Hepatocyte (in vitro differentiated cells): ENCODE data around the gene KLF9. TPM values are rescaled to one million over a fixed set of nuclear protein-coding genes. Genes with fewer than 3 reads are reported as not detected.
A peak's percentile ranks its signal among the peaks of the same experiment; 100 is the strongest.

Source experiments
- DNase-seq: peaks from one replicate; pipeline ENCODE4 v3.0.0-alpha.2; 2016; ENCODE audit warnings: low spot score
- H2AFZ ChIP-seq: fragments of 200-600 bp; sonication (generic); 2 replicates; pipeline ENCODE4 v1.6.0; 2016; ENCODE audit warnings: antibody characterized with exemption, mild to moderate bottlenecking
- H3K27ac ChIP-seq: fragments of 200-600 bp; sonication (generic); 2 replicates; pipeline ENCODE4 v1.5.1; 2016; ENCODE audit warnings: mild to moderate bottlenecking
- H3K27me3 ChIP-seq: fragments of 200-600 bp; sonication (generic); 2 replicates; pipeline ENCODE4 v1.6.1; 2016
- H3K36me3 ChIP-seq: fragments of 200-600 bp; sonication (generic); replicated peaks from 2 replicates; pipeline ENCODE4 v1.5.1; 2016; ENCODE audit warnings: low read depth; ENCODE audit not compliant: insufficient read depth
- H3K4me1 ChIP-seq: fragments of 200-600 bp; sonication (generic); 2 replicates; pipeline ENCODE4 v1.5.1; 2016; ENCODE audit warnings: mild to moderate bottlenecking, moderate library complexity; ENCODE audit not compliant: insufficient read depth
- H3K4me2 ChIP-seq: fragments of 200-600 bp; sonication (generic); 2 replicates; pipeline ENCODE4 v1.6.0; 2016
- H3K4me3 ChIP-seq: fragments of 200-600 bp; sonication (generic); 2 replicates; pipeline ENCODE4 v1.5.1; 2016; ENCODE audit warnings: mild to moderate bottlenecking
- H3K79me2 ChIP-seq: fragments of 200-600 bp; sonication (generic); 2 replicates; pipeline ENCODE4 v1.6.0; 2017; ENCODE audit warnings: mild to moderate bottlenecking
- H3K9me2 ChIP-seq: fragments of 200-600 bp; sonication (generic); replicated peaks from 2 replicates; pipeline ENCODE4 v1.6.0; 2017; ENCODE audit warnings: mild to moderate bottlenecking; ENCODE audit not compliant: insufficient read depth
- H3K9me3 ChIP-seq: fragments of 200-600 bp; sonication (generic); 2 replicates; pipeline ENCODE4 v1.5.1; 2016; ENCODE audit warnings: low read depth, mild to moderate bottlenecking
- H4K20me1 ChIP-seq: fragments of 200-600 bp; sonication (generic); 2 replicates; pipeline ENCODE4 v1.6.0; 2016; ENCODE audit warnings: mild to moderate bottlenecking; ENCODE audit not compliant: insufficient read depth, poor library complexity, severe bottlenecking
- EZH2 ChIP-seq: fragments of 200-600 bp; sonication (generic); IDR thresholded peaks from 2 replicates; pipeline ENCODE4 v1.6.1; 2016; ENCODE audit warnings: antibody characterized with exemption, mild to moderate bottlenecking, borderline replicate concordance
- EZH2phosphoT487 ChIP-seq: fragments of 200-600 bp; sonication (generic); IDR thresholded peaks from one replicate; pipeline ENCODE4 v1.6.1; 2018; ENCODE audit warnings: antibody characterized with exemption, mild to moderate bottlenecking, low read depth, moderate library complexity; ENCODE audit not compliant: unreplicated experiment, severe bottlenecking
- WGBS: methylation state at CpG from one replicate; pipeline ENCODE4 v1.1.6; 2016; ENCODE audit warnings: low lambda C conversion rate; ENCODE audit errors: missing lambda C conversion rate; 5-methylcytosine and 5-hydroxymethylcytosine counted together
- polyA plus RNA-seq: library from polyadenylated mRNA; unstranded; fragments of >200 nt; fragmentation: Nextera tagmentation; extraction: Ambion mirVana; gene quantifications from 2 replicates; pipeline ENCODE4 v1.2.1, GENCODE V29; 2016
- total RNA-seq: library from RNA; depleted of rRNA; stranded (reverse); fragments of >200 nt; gene quantifications from 2 replicates; pipeline ENCODE4 v1.2.3, GENCODE V29; 2014
- TF ChIP-seq, protein P1 (sequence below): fragments of 200-600 bp; sonication (generic); IDR thresholded peaks from 2 replicates; pipeline ENCODE4 v1.5.1; 2016; ENCODE audit warnings: antibody characterized with exemption, mild to moderate bottlenecking; ENCODE audit not compliant: poor library complexity

Gene KLF9
- total and polyA plus RNA-seq, 2 experiments from 2014 or later: 5.3 to 29.4 TPM

DNA sequence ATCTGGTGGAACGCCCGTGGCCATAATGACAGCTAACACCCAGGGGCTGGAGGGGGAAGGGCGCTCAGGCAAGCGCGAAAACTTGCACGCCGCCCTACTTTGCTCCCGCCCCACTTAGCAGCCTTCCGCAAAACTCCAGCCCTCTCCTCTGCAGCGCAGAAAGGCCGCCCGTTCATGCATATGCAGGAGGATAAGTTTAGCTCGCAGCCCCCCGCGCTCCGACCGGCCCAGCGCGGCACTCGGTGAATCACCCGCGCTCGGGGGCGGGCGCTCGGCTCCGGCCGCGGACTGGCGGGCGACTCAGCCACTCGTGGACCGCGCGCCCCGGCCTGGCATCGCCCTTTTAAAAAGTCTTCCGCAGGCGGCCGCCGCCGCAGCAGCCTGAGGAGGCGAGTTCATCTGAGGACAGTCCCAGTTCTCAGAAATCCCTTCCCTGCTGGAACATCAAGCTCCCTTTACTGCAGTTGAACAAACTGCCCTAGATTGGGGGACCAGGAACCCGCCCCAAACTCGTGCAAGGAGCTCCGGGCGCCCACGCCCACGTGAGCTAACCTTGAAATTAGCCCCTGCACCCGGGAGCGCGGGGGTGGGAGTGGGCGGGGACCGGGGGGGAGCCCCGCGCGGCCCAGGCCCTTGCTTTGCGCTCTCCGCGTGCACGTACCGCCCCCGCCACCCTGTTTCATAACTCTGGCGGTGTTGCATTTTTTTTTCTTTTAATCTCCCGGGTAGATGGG is 4.5 kb upstream of the KLF9 start:
- under 1% methylated on average over 49 of the region's 65 CpGs for WGBS
- H3K27me3 ChIP-seq: no peaks in the 10 kb centered on the region
- peak overlapping the region; percentile 41 for H3K4me3 ChIP-seq

DNA sequence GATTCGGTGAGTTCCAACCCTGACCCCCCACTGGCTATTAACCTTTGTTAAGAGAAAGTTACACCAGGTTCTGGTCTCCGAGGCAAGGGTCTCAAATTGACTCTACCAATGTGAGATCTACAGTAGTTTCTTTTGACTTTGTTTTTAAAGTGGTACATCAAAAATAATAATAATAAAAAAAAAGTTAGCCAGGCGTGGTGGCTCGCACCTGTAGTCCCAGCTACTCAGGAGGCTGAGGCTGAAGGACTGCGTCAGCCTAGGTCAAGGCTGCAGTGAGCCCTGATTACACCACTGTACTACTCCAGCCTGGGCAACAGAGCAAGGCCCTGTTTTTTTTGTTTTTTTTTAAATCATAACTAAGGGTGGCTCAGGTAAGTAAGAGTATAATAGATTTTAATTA is 1.0 kb upstream of the KLF9 start:
- H3K9me3 ChIP-seq: no peaks in the 10 kb centered on the region

More for the DNA sequence above, 4.5 kb upstream of the KLF9 start:
- TF ChIP-seq EZH2phosphoT487: no peak
- TF ChIP-seq, protein P1, sequence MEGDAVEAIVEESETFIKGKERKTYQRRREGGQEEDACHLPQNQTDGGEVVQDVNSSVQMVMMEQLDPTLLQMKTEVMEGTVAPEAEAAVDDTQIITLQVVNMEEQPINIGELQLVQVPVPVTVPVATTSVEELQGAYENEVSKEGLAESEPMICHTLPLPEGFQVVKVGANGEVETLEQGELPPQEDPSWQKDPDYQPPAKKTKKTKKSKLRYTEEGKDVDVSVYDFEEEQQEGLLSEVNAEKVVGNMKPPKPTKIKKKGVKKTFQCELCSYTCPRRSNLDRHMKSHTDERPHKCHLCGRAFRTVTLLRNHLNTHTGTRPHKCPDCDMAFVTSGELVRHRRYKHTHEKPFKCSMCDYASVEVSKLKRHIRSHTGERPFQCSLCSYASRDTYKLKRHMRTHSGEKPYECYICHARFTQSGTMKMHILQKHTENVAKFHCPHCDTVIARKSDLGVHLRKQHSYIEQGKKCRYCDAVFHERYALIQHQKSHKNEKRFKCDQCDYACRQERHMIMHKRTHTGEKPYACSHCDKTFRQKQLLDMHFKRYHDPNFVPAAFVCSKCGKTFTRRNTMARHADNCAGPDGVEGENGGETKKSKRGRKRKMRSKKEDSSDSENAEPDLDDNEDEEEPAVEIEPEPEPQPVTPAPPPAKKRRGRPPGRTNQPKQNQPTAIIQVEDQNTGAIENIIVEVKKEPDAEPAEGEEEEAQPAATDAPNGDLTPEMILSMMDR: no peak
- no peak for TF ChIP-seq EZH2
- peak; percentile 96 for DNase-seq
- Histone ChIP-seq H3K27ac (peak overlapping the region; percentile 99), H3K4me2 (peak overlapping the region; percentile 84), H3K4me1 (peaks cover 21% of the 10 kb centered on the region), H3K9me2 (no peaks in the 10 kb centered on the region), H2AFZ (peak overlapping the region; percentile 21), H3K79me2 (no peaks in the 10 kb centered on the region), H4K20me1 (no peaks in the 10 kb centered on the region), H3K36me3 (no peaks in the 10 kb centered on the region), H3K9me3 (no peaks in the 10 kb centered on the region)

DNA sequence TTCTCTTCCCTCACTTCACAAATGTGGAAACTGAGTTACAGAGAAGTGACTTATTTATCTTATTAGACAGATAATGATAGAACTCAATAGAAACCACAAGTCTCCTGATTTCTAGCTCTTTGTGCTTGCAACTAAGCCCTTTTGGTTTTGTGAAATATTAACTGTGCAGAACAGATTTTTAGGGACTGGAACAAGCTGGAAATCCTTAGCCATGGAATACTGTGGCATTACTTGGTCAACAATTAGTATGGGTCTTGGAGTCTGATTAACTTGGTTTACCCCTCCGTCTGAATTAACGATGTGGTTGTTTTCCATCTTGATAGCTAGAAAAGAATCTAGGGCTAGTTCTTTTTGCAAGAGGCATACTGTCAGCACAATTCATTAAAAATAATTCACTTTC is 584 bp upstream of the KLF9 start:
- H3K36me3 ChIP-seq: no peaks in the 10 kb centered on the region
- DNase-seq: no peak
- WGBS: 39% methylated on average over 2 of the region's 2 CpGs
- TF ChIP-seq EZH2phosphoT487: no peak
- no peak overlapping the region for H2AFZ ChIP-seq
- peaks cover 23% of the 10 kb centered on the region for H3K79me2 ChIP-seq
- H3K4me3 ChIP-seq: no peak overlapping the region
- H4K20me1 ChIP-seq: peaks cover 14% of the 10 kb centered on the region
- H3K9me2 ChIP-seq: no peaks in the 10 kb centered on the region
- no peaks in the 10 kb centered on the region for H3K9me3 ChIP-seq
- H3K4me1 ChIP-seq: peaks cover 11% of the 10 kb centered on the region
- peak overlapping the region; percentile 96 for H3K27ac ChIP-seq
- peak overlapping the region; percentile 76 for H3K4me2 ChIP-seq
- H3K27me3 ChIP-seq: no peaks in the 10 kb centered on the region

More for the DNA sequence above, 1.0 kb upstream of the KLF9 start:
- peaks cover 11% of the 10 kb centered on the region for H3K4me1 ChIP-seq
- TF ChIP-seq EZH2phosphoT487: no peak
- no peak for TF ChIP-seq EZH2
- TF ChIP-seq, protein P1: no peak
- H2AFZ ChIP-seq: no peak overlapping the region
- H3K79me2 ChIP-seq: peaks cover 19% of the 10 kb centered on the region
- DNase-seq: no peak
- no peaks in the 10 kb centered on the region for H3K27me3 ChIP-seq
- WGBS: 76% methylated on average over 5 of the region's 5 CpGs
- H4K20me1 ChIP-seq: peaks cover 10% of the 10 kb centered on the region
- H3K27ac ChIP-seq: peak overlapping the region; percentile 96
- no peaks in the 10 kb centered on the region for H3K9me2 ChIP-seq
- no peaks in the 10 kb centered on the region for H3K36me3 ChIP-seq
- H3K4me2 ChIP-seq: peak overlapping the region; percentile 76
- no peak overlapping the region for H3K4me3 ChIP-seq

DNA sequence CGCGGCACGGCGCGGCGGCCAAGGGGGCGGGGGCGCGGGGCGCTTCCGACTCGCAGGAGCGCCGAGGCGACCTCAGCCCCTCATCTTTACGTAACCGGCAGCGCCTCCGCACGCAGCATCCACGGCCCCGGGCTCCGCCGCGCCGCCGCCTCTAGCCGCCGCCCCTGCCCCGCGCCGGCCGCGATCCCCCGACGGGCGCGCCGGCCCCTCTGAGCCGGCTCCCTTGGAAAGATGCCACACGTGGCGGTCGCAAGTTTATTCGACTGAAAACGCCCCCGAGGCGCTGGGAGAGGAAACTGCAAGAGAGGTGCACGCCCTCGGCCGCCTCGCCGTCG is 1.0 kb downstream of the KLF9 start:
- H3K36me3 ChIP-seq: no peaks in the 10 kb centered on the region
- no peak overlapping the region for H2AFZ ChIP-seq
- H3K79me2 ChIP-seq: peaks cover 38% of the 10 kb centered on the region
- H3K9me2 ChIP-seq: no peaks in the 10 kb centered on the region
- TF ChIP-seq EZH2: no peak
- TF ChIP-seq, protein P1: no peak
- TF ChIP-seq EZH2phosphoT487: no peak
- H3K4me1 ChIP-seq: peaks cover 9% of the 10 kb centered on the region
- 2% methylated on average over 36 of the region's 53 CpGs for WGBS
- peak overlapping the region; percentile 96 for H3K27ac ChIP-seq
- DNase-seq: peak; percentile 85
- H3K4me3 ChIP-seq: peak overlapping the region; percentile 66
- peak overlapping the region; percentile 76 for H3K4me2 ChIP-seq
- H3K27me3 ChIP-seq: no peaks in the 10 kb centered on the region
- peaks cover 21% of the 10 kb centered on the region for H4K20me1 ChIP-seq
- no peaks in the 10 kb centered on the region for H3K9me3 ChIP-seq
